Nephron (organoid): ENCODE results near the gene CCDC51.

Experiments used
- H3K27ac Mint-ChIP-seq, 3 experiments: 2 replicates each; pipeline ENCODE4 v1.8.0; 2020; ENCODE audit warnings: mixed read lengths in 3 of 3, mild to moderate bottlenecking in 2 of 3, moderate library complexity in 1 of 3
- H3K27me3 Mint-ChIP-seq: 2 replicates; pipeline ENCODE4 v1.8.0; 2021; ENCODE audit warnings: low read depth, mild to moderate bottlenecking, moderate library complexity, mixed read lengths
- H3K36me3 Mint-ChIP-seq: 2 replicates; pipeline ENCODE4 v1.8.0; 2020; ENCODE audit warnings: low read depth, mixed read lengths
- H3K4me1 Mint-ChIP-seq: 2 replicates; pipeline ENCODE4 v1.8.0; 2020; ENCODE audit warnings: mixed read lengths
- H3K4me3 Mint-ChIP-seq, 3 experiments: 2 replicates each; pipeline ENCODE4 v1.8.0; 2020; ENCODE audit warnings: mild to moderate bottlenecking in 3 of 3, mixed read lengths in 3 of 3, moderate library complexity in 2 of 3
- H3K9me3 Mint-ChIP-seq: 2 replicates; pipeline ENCODE4 v1.8.0; 2020; ENCODE audit warnings: mixed read lengths
- TF ChIP-seq, protein P1 (sequence below), 3 experiments: fragments of 200-600 bp; sonication (generic); IDR thresholded peaks; one replicate each; pipeline ENCODE4 v1.5.0; 2021; ENCODE audit warnings: antibody characterized with exemption in 3 of 3; ENCODE audit not compliant: unreplicated experiment in 3 of 3

The CCDC51 gene

DNA sequence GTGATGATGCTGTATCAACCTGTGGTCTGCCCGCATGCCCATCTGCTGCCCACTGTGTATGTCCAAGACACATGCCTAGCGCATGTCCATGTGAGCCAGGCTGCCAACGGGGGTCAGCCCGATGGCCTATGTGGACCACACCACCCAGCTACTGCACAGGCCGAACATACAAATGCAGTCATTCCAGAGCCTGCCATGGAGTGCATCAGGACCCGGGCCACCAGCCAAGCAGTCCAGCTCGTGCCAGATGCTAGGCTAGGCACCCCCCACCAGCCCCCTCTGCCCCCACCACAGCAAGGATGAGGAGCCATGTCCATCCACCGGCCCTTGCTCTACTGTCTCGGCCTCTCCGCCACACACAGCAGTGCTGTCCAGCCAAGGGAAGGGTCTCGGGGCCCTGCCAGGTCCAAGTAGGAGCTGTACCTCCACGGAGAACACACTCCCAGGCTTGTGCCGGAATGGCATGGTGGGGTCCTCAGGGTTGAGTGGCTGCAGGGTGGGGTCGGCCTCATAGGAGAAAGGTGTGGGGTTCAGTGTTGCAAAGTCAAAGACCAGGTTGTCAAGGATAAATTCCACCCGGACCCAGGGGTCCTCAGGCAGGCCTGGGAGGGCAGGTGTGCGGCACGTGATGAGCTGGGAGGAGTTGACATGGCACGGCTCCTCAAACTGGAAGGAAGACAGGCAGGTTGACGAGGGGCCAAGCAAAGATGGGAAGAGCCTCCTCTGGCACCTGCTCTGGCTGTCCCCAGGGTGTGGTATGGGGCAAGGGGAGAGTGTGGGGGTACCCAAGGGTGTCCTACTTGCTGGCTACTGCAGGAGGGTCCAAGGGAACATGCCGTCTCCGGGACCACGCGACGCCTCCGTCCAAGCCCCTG is 25.3 kb downstream of the CCDC51 start:
- Mint-ChIP-seq H3K27ac (no peak overlapping the region), H3K36me3 (peaks cover 33% of the 10 kb centered on the region), H3K4me1 (no peaks in the 10 kb centered on the region), H3K9me3 (no peaks in the 10 kb centered on the region), H3K27me3 (no peaks in the 10 kb centered on the region), H3K4me3 (no peak overlapping the region)
- TF ChIP-seq, protein P1, sequence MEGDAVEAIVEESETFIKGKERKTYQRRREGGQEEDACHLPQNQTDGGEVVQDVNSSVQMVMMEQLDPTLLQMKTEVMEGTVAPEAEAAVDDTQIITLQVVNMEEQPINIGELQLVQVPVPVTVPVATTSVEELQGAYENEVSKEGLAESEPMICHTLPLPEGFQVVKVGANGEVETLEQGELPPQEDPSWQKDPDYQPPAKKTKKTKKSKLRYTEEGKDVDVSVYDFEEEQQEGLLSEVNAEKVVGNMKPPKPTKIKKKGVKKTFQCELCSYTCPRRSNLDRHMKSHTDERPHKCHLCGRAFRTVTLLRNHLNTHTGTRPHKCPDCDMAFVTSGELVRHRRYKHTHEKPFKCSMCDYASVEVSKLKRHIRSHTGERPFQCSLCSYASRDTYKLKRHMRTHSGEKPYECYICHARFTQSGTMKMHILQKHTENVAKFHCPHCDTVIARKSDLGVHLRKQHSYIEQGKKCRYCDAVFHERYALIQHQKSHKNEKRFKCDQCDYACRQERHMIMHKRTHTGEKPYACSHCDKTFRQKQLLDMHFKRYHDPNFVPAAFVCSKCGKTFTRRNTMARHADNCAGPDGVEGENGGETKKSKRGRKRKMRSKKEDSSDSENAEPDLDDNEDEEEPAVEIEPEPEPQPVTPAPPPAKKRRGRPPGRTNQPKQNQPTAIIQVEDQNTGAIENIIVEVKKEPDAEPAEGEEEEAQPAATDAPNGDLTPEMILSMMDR (IDR thresholded peaks at IDR 0.05; ENCODE audit: unreplicated experiment in 3 of 3), result no peak

DNA sequence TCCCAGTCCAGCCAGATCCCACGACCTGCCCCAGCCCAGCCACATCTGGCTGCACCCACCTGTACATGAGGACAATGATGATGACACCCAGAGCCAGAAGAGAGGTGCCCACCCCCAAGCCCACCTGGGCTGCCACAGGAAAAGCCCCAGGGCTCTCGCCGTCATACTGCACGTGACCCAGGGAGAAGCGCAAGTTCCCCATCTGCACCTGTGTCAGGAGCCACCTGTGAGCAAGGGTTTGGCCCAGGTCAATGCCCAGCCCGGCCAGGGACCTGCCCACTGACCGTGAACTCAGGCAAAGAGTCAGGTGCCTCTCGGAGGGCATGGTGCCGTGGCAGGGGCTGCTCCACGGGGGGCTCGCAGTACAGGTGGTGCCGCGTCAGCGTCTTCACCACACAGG is 26.3 kb downstream of the CCDC51 start:
- Mint-ChIP-seq H3K4me1 (no peaks in the 10 kb centered on the region), H3K36me3 (peaks cover 43% of the 10 kb centered on the region), H3K9me3 (no peaks in the 10 kb centered on the region), H3K27ac (no peak overlapping the region), H3K27me3 (no peaks in the 10 kb centered on the region), H3K4me3 (no peak overlapping the region)
- TF ChIP-seq, protein P1 (IDR thresholded peaks at IDR 0.05; ENCODE audit: unreplicated experiment in 3 of 3), result no peak

DNA sequence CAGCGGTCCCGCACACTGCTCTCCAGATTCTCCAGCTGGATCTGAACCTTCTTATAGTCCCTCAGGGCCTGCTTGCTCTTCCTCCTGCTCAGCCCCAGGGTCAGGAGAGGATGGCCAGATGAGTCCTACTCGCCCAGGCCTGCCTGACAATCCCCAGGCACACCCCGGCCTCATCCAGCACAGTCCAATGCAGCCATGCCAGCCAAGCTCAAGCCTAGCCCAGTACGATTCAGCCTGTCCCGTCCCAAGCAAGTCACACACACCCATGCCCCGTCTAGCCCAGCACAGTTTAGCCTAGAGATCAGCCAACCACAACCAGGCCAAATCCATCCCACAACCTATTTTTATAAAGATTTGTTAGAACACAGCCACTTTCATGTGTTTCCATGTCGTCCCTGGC is 26.8 kb downstream of the CCDC51 start:
- TF ChIP-seq, protein P1 (IDR thresholded peaks at IDR 0.05; ENCODE audit: unreplicated experiment in 3 of 3), result no peak
- Mint-ChIP-seq H3K4me1 (no peaks in the 10 kb centered on the region), H3K4me3 (no peak overlapping the region), H3K36me3 (peaks cover 47% of the 10 kb centered on the region), H3K27ac (no peak overlapping the region), H3K9me3 (no peaks in the 10 kb centered on the region), H3K27me3 (no peaks in the 10 kb centered on the region)

DNA sequence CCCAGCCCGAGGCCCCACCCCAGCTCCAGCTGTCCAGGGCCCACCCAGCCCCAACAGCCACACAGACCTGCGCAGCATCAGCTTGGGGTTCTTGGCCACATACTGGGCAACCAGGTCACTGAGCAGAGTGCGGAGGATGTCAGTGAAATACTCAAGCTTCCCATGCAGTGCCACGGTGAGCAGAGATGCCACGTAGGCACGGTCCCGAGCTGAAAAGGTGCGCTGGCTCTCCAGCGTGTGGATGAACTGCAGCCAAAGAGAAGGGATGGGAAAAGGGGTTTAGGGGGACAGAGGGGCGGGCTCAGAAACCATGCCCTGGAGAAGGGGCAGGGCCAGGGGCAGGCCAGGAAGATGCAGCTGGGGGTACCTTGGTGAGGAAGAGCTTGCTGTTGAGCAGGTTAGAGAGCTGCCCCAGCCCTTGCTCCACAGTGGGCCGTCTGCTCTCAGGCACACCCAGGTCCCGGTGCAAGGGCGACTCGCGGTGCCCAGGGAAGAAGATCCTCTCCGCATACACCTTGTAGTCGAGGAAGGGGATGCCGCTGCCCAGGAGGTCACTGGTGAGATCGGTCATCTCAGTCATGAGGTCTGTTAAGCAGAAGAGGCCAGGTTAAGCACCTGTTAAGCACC is 27.4 kb downstream of the CCDC51 start:
- Mint-ChIP-seq H3K4me1 (no peaks in the 10 kb centered on the region), H3K36me3 (peaks cover 49% of the 10 kb centered on the region), H3K27me3 (no peaks in the 10 kb centered on the region), H3K4me3 (no peak overlapping the region), H3K9me3 (no peaks in the 10 kb centered on the region), H3K27ac (no peak overlapping the region)
- TF ChIP-seq, protein P1 (IDR thresholded peaks at IDR 0.05; ENCODE audit: unreplicated experiment in 3 of 3), result no peak

DNA sequence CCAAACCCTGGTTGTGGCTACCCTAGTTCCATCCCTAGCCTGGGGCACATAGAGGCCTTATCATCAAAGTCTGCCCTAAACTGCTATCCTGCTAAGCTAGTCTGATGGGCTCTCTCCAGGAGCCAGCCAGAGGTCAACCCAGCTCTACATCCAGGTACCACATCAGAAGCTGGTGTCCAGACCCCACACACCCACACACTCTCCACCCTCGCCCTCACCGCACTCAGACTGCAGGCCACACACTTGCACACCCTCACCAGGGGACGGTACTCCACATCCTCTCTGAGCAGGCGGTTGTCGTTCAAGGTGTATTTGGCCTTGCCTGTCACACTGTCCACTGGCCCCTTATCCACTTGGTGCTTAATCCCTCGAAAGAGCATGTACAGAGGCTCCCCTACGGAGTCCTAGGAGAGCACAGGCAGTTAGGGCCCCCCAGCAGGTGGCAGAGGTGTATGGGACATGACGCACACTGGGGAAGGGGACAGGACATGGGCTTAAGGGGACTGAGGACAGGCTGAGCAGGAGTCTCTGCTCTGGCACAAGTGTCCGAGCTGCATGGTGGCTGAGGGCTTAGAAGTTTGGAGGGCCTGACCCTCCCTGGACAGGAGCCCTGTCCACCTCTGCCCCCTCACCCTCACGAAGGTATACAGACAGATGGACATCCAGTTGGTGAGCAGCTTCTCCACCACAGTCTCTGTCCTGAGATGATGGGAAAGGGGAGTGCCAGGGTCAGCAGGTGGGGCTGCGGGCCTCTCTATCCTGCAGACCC is 28.1 kb downstream of the CCDC51 start:
- H3K9me3 Mint-ChIP-seq, result no peaks in the 10 kb centered on the region
- no peaks in the 10 kb centered on the region for H3K27me3 Mint-ChIP-seq
- H3K4me3 Mint-ChIP-seq, result no peak overlapping the region
- no peak overlapping the region for H3K27ac Mint-ChIP-seq
- H3K36me3 Mint-ChIP-seq, result peaks cover 56% of the 10 kb centered on the region
- H3K4me1 Mint-ChIP-seq, result no peaks in the 10 kb centered on the region
- TF ChIP-seq, protein P1 (IDR thresholded peaks at IDR 0.05; ENCODE audit: unreplicated experiment in 3 of 3), result no peak
